H1 (cell line): ENCODE measurements around the gene JOSD2. TPM values are rescaled to one million over a fixed set of nuclear protein-coding genes. Genes with fewer than 3 reads are reported as not detected.

Experiments used
- CTCF ChIA-PET: fragments of 300-600 bp; sonication (Branson Sonifier 250); formaldehyde crosslinking; loops from one replicate; lab custom pipeline; 2021; ENCODE audit not compliant: partially characterized antibody; lab: Charles Lee
- POLR2A ChIA-PET: fragments of 300-600 bp; sonication (Branson Sonifier 250); formaldehyde crosslinking; loops from one replicate; lab custom pipeline; 2021; ENCODE audit warnings: inconsistent platforms; ENCODE audit not compliant: partially characterized antibody; lab: Charles Lee
- DNase-seq, 2 experiments: peaks; one replicate each; pipeline versions ENCODE4 v3.0.0 to v3.0.0-alpha.2; 2010 to 2022; ENCODE audit warnings: low spot score in 2 of 2, low read depth in 1 of 2, mixed read lengths in 1 of 2
- FAIRE-seq: peaks from 2 replicates; lab custom pipeline; 2011; peaks lifted over from hg19 to GRCh38; lab: Jason Lieb, UNC
- H2AFZ ChIP-seq: 2 replicates; pipeline ENCODE4 v1.8.1; 2012; ENCODE audit warnings: low read length, inconsistent platforms
- H2AK5ac ChIP-seq: 2 replicates; pipeline ENCODE4 v1.6.1; 2013; ENCODE audit warnings: low read depth, low read length
- H2BK120ac ChIP-seq: replicated peaks from 2 replicates; pipeline ENCODE3; 2013; ENCODE audit warnings: low read depth, low read length, inconsistent platforms
- H2BK12ac ChIP-seq: 2 replicates; pipeline ENCODE4 v1.6.1; 2013; ENCODE audit warnings: low read depth, low read length
- H2BK15ac ChIP-seq: 2 replicates; pipeline ENCODE4 v1.6.1; 2013; ENCODE audit warnings: low read length
- H2BK20ac ChIP-seq: 2 replicates; pipeline ENCODE4 v1.6.1; 2013; ENCODE audit warnings: low read length
- H2BK5ac ChIP-seq: 2 replicates; pipeline ENCODE4 v1.6.1; 2013; ENCODE audit warnings: low read depth, low read length
- H3K14ac ChIP-seq: 2 replicates; pipeline ENCODE4 v1.6.1; 2013; ENCODE audit warnings: inconsistent platforms; ENCODE audit not compliant: insufficient read length
- H3K18ac ChIP-seq: 2 replicates; pipeline ENCODE4 v1.6.1; 2013; ENCODE audit warnings: low read length; ENCODE audit errors: extremely low read depth
- H3K23ac ChIP-seq: 2 replicates; pipeline ENCODE4 v1.6.1; 2013; ENCODE audit warnings: inconsistent platforms; ENCODE audit not compliant: insufficient read length
- H3K23me2 ChIP-seq: 2 replicates; pipeline ENCODE4 v1.6.1; 2013; ENCODE audit warnings: low read depth, low read length
- H3K27ac ChIP-seq: 2 replicates; pipeline ENCODE4 v1.6.1; 2011; ENCODE audit warnings: low read depth, low read length, inconsistent platforms
- H3K27me3 ChIP-seq, 4 experiments: replicated peaks in 1 of 4; 1 replicate in 1 of 4; 2 replicates in 3 of 4; pipeline versions ENCODE4 v1.6.1 to v1.8.1; 2011 to 2013; ENCODE audit warnings: low read length in 3 of 4, mild to moderate bottlenecking in 3 of 4, inconsistent platforms in 2 of 4, mixed read lengths in 2 of 4, moderate library complexity in 1 of 4; ENCODE audit not compliant: control insufficient read depth in 3 of 4, insufficient read depth in 3 of 4; ENCODE audit errors: extremely low read depth in 1 of 4
- H3K36me3 ChIP-seq, 4 experiments: 2 replicates each; pipeline versions ENCODE4 v1.6.1 to v1.8.1; 2011 to 2013; ENCODE audit warnings: mild to moderate bottlenecking in 4 of 4, low read length in 3 of 4, moderate library complexity in 2 of 4, control low read depth in 1 of 4, inconsistent platforms in 1 of 4; ENCODE audit not compliant: insufficient read depth in 4 of 4, control insufficient read depth in 2 of 4
- H3K4ac ChIP-seq: replicated peaks from 2 replicates; pipeline ENCODE3; 2013; ENCODE audit warnings: low read length, low read depth, mixed read lengths, inconsistent platforms; ENCODE audit not compliant: insufficient read length
- H3K4me1 ChIP-seq, 4 experiments: replicated peaks in 1 of 4; 1 replicate in 1 of 4; 2 replicates in 3 of 4; pipeline versions ENCODE4 v1.6.1 to v1.8.1; 2011 to 2013; ENCODE audit warnings: low read length in 3 of 4, inconsistent platforms in 2 of 4, mixed read lengths in 1 of 4; ENCODE audit not compliant: insufficient read depth in 4 of 4, control insufficient read depth in 3 of 4
- H3K4me2 ChIP-seq, 2 experiments: 2 replicates each; pipeline versions ENCODE4 v1.6.1 to v1.8.1; 2011 to 2013; ENCODE audit warnings: low read depth in 2 of 2, low read length in 2 of 2, control low read depth in 1 of 2, inconsistent platforms in 1 of 2, mild to moderate bottlenecking in 1 of 2; ENCODE audit not compliant: insufficient read depth in 1 of 2
- H3K4me3 ChIP-seq, 4 experiments: fragments of 200-600, 300-600 bp in 1 of 4; sonication (generic), shearing (Covaris generic), sonication (Bioruptor Twin) in 1 of 4; 2 replicates each; pipeline versions ENCODE4 v1.5.1 to v1.8.1; 2011 to 2016; ENCODE audit warnings: low read length in 4 of 4, low read depth in 3 of 4, control low read depth in 2 of 4, inconsistent platforms in 2 of 4, mild to moderate bottlenecking in 2 of 4, mixed read lengths in 1 of 4, moderate library complexity in 1 of 4; ENCODE audit not compliant: insufficient read depth in 2 of 4; ENCODE audit errors: extremely low read depth in 1 of 4
- H3K56ac ChIP-seq: replicated peaks from 2 replicates; pipeline ENCODE3; 2013; ENCODE audit warnings: low read depth, mild to moderate bottlenecking, mixed read lengths, low read length, inconsistent platforms; ENCODE audit not compliant: insufficient read length
- H3K79me1 ChIP-seq: 2 replicates; pipeline ENCODE4 v1.6.1; 2013; ENCODE audit warnings: low read depth, low read length, control low read depth
- H3K79me2 ChIP-seq, 2 experiments: 2 replicates each; pipeline versions ENCODE4 v1.6.1 to v1.8.1; 2012 to 2013; ENCODE audit warnings: low read length in 2 of 2, mild to moderate bottlenecking in 2 of 2, inconsistent platforms in 1 of 2; ENCODE audit not compliant: insufficient read depth in 2 of 2, control insufficient read depth in 1 of 2
- H3K9ac ChIP-seq, 4 experiments: replicated peaks in 1 of 4; 1 replicate in 1 of 4; 2 replicates in 3 of 4; pipeline versions ENCODE4 v1.6.1 to v1.8.1; 2011 to 2013; ENCODE audit warnings: low read depth in 3 of 4, low read length in 3 of 4, control low read depth in 2 of 4, mild to moderate bottlenecking in 2 of 4, moderate library complexity in 2 of 4, inconsistent platforms in 1 of 4; ENCODE audit errors: extremely low read depth in 1 of 4
- H3K9me3 ChIP-seq, 2 experiments: 2 replicates each; pipeline versions ENCODE4 v1.6.1 to v1.8.1; 2012 to 2013; ENCODE audit warnings: mild to moderate bottlenecking in 2 of 2, moderate library complexity in 2 of 2, control low read depth in 1 of 2, inconsistent platforms in 1 of 2, low read depth in 1 of 2, low read length in 1 of 2, mixed read lengths in 1 of 2; ENCODE audit not compliant: insufficient read depth in 2 of 2
- H4K20me1 ChIP-seq, 2 experiments: replicated peaks in 1 of 2; 2 replicates each; pipeline versions ENCODE3 to v1.8.1; 2011 to 2013; ENCODE audit warnings: inconsistent platforms in 2 of 2, low read length in 2 of 2, mild to moderate bottlenecking in 1 of 2; ENCODE audit not compliant: insufficient read depth in 2 of 2, control insufficient read depth in 1 of 2
- H4K5ac ChIP-seq: 2 replicates; pipeline ENCODE4 v1.6.1; 2013; ENCODE audit warnings: low read length, low read depth, mixed read lengths, inconsistent platforms; ENCODE audit not compliant: insufficient read length
- H4K8ac ChIP-seq: 2 replicates; pipeline ENCODE4 v1.8.0; 2013; ENCODE audit warnings: mild to moderate bottlenecking, moderate library complexity, low read length, inconsistent platforms; ENCODE audit not compliant: insufficient read depth; ENCODE audit errors: extremely low read depth
- H4K91ac ChIP-seq: replicated peaks from 2 replicates; pipeline ENCODE3; 2013; ENCODE audit warnings: low read length, mixed read lengths, inconsistent platforms; ENCODE audit not compliant: insufficient read length
- TAF1 ChIP-seq: IDR thresholded peaks from 2 replicates; pipeline ENCODE4 v1.6.1; 2011; ENCODE audit warnings: mild to moderate bottlenecking, low read depth, low read length
- TBP ChIP-seq: IDR thresholded peaks from 2 replicates; pipeline ENCODE4 v1.6.1; 2011; ENCODE audit warnings: low read depth, low read length, improper control_type of control experiment
- WGBS, 2 experiments: shearing (Covaris generic) in 1 of 2; methylation state at CpG; one replicate each; pipeline versions ENCODE4 v1.1.6 to v1.1.7; 2013 to 2015; ENCODE audit warnings: low lambda C conversion rate in 2 of 2, mixed read lengths in 2 of 2, inconsistent platforms in 1 of 2, low coverage in 1 of 2, missing lambda C conversion rate in 1 of 2; ENCODE audit not compliant: insufficient replicate concordance in 2 of 2, insufficient coverage in 1 of 2, insufficient read length in 1 of 2; ENCODE audit errors: extremely low coverage in 1 of 2, missing lambda C conversion rate in 1 of 2; 5-methylcytosine and 5-hydroxymethylcytosine counted together
- polyA plus RNA-seq, 7 experiments: library from polyadenylated mRNA; depleted of rRNA in 3 of 7; stranded (reverse) in 5 of 7; unstranded in 2 of 7; fragments of >200 nt in 5 of 7; fragments of 200-250 nt in 2 of 7; gene quantifications; 1 replicate in 5 of 7; 2 replicates in 1 of 7; 4 replicates in 1 of 7; pipeline versions ENCODE4 v1.2.1 to v1.2.3, GENCODE V29; 2011 to 2013; ENCODE audit warnings: missing spikeins in 2 of 7, mixed read lengths in 2 of 7
- total RNA-seq: library from RNA; stranded (reverse); fragmentation: NEBNext Ultra II Directional; extraction: Animal tissue kit (Norgen Biotek cat#: 25700); gene quantifications from 2 replicates; pipeline ENCODE4 v1.2.1, GENCODE V29; 2021

The JOSD2 gene
- total and polyA plus RNA-seq, 2 of the 8 experiments (the other 6 are each of a cell fraction or from before 2014, with no cell fraction given), result 1.9 to 6.6 TPM

DNA sequence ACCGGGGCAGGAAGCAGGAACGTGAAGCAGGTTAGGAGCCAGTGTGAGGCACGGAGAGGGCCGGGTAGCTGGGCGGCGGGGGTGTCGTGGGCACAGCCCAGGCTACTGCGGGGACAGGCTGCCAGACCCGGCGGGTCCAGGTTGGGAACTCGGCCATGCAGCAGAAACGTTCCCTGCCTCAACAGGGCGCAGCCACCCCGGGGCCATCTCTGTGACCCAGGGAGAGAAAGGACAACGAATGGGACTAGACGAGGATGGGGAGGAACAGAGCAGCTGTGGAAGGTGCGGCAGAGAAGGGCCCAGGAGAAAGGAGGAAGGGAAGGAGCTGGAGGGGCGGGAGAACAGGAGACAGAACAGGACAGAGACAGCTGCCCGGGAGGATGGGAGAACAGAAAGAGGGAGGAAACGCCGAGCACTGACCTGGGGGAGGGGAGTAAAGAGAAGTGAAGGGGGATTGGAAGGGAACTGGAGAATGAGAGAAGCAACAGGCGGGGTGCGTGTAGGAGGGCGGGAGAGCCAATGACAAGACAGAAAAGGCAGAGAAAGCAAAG is 21.5 kb downstream of the JOSD2 start:
- DNase-seq (peak in 1 of 2 experiments; percentile 60), FAIRE-seq (no peak)
- peaks cover 3% of the 10 kb centered on the region; the same call in 1 of the 2 replicates for H3K23me2 ChIP-seq
- peak overlapping the region; percentile 54 to 63 for H3K4me2 ChIP-seq
- H4K91ac ChIP-seq, result no peak overlapping the region
- WGBS, 2 experiments, result 41% methylated on average over 18 of the region's 24 CpGs; no CpG with 5 or more reads in 1 of the 2 experiments
- H2BK20ac ChIP-seq, result no peak overlapping the region
- H2BK120ac ChIP-seq, result no peak overlapping the region
- H3K79me1 ChIP-seq, result no peaks in the 10 kb centered on the region
- no peak overlapping the region for H2AK5ac ChIP-seq
- 0 out of 8 replicates have a peak, but pooled peaks cover 0 to 3% (median 0%) of the 10 kb centered on the region in 4 experiments for H3K36me3 ChIP-seq
- H3K18ac ChIP-seq, result no peak overlapping the region
- H4K5ac ChIP-seq, result no peak overlapping the region
- H3K56ac ChIP-seq, result no peak overlapping the region
- POLR2A ChIA-PET, result interaction anchor here (0.7 to 2.7 kb wide), 9 partner anchors 11 to 314 kb away, joined by 3 to 12 read pairs (median 4); partner anchors contain the start of genes EMC10, GARIN5A and JOSD2
- peaks cover 10 to 65% (median 49%) of the 10 kb centered on the region in 4 experiments for H3K27me3 ChIP-seq
- CTCF ChIA-PET, result interaction anchor here (1.0 to 2.4 kb wide), 5 partner anchors 10 to 67 kb away, joined by 3 to 13 read pairs (median 3); no protein-coding TSS in a partner anchor
- no peak overlapping the region for H3K14ac ChIP-seq
- H3K23ac ChIP-seq, result no peak overlapping the region
- no peak overlapping the region for H2BK5ac ChIP-seq
- peak overlapping the region in 1 of 4 experiments; percentile 41; a peak in 3 of 8 replicates for H3K4me3 ChIP-seq
- no peaks in the 10 kb centered on the region for H4K20me1 ChIP-seq
- TF ChIP-seq TBP, result no peak
- TF ChIP-seq TAF1, result no peak
- H3K9ac ChIP-seq, result no peak overlapping the region
- H3K4me1 ChIP-seq, result peaks cover 0 to 17% (median 9%) of the 10 kb centered on the region in 4 experiments; a peak in 5 of 7 replicates
- H3K27ac ChIP-seq, result no peak overlapping the region
- H3K9me3 ChIP-seq, result peaks cover 20 to 23% of the 10 kb centered on the region in 2 experiments
- H2BK12ac ChIP-seq, result no peak overlapping the region
- H2AFZ ChIP-seq, result no peak overlapping the region
- no peak overlapping the region; the same call in 1 of the 2 replicates for H4K8ac ChIP-seq
- H3K4ac ChIP-seq, result no peak overlapping the region
- no peak overlapping the region for H2BK15ac ChIP-seq
- no peaks in the 10 kb centered on the region for H3K79me2 ChIP-seq
